Loucy (cell line): ENCODE results near the gene SACS.

Experiments used
- H2AFZ ChIP-seq: fragments of 200-600 bp; sonication (generic); 2 replicates; pipeline ENCODE4 v1.6.0; 2016; ENCODE audit warnings: antibody characterized with exemption, mild to moderate bottlenecking, low read length, moderate library complexity
- H3F3A ChIP-seq: fragments of 200-600 bp; 2 replicates; pipeline ENCODE4 v1.6.0; 2016; ENCODE audit warnings: antibody characterized with exemption, low read depth, mild to moderate bottlenecking
- H3K27me3 ChIP-seq: fragments of 200-600 bp; sonication (generic); 2 replicates; pipeline ENCODE4 v1.6.1; 2014; ENCODE audit warnings: low read length, mild to moderate bottlenecking; ENCODE audit not compliant: insufficient read depth, poor library complexity, severe bottlenecking
- H3K36me3 ChIP-seq: fragments of 200-600 bp; sonication (generic); 2 replicates; pipeline ENCODE4 v1.6.1; 2016; ENCODE audit warnings: low read length; ENCODE audit not compliant: insufficient read depth
- H3K4me1 ChIP-seq: fragments of 200-600 bp; sonication (generic); 2 replicates; pipeline ENCODE4 v1.5.1; 2014; ENCODE audit warnings: low read length, mild to moderate bottlenecking; ENCODE audit not compliant: insufficient read depth, poor library complexity, severe bottlenecking
- H3K4me2 ChIP-seq: fragments of 200-600 bp; sonication (generic); 2 replicates; pipeline ENCODE4 v1.6.0; 2014; ENCODE audit warnings: antibody characterized with exemption, low read length, low read depth, mild to moderate bottlenecking; ENCODE audit not compliant: poor library complexity, severe bottlenecking
- H3K4me3 ChIP-seq: fragments of 200-600 bp; sonication (generic); 2 replicates; pipeline ENCODE4 v1.5.1; 2014; ENCODE audit warnings: low read length, mild to moderate bottlenecking, mixed read lengths; ENCODE audit not compliant: poor library complexity, severe bottlenecking
- H3K79me2 ChIP-seq: fragments of 200-600 bp; sonication (generic); 2 replicates; pipeline ENCODE4 v1.6.1; 2014; ENCODE audit warnings: low read length; ENCODE audit not compliant: insufficient read depth
- H3K9ac ChIP-seq: fragments of 200-600 bp; sonication (generic); 2 replicates; pipeline ENCODE4 v1.6.0; 2014; ENCODE audit warnings: mild to moderate bottlenecking, low read depth, low read length, moderate library complexity; ENCODE audit not compliant: poor library complexity, severe bottlenecking
- H3K9me2 ChIP-seq: fragments of 200-600 bp; sonication (generic); replicated peaks from 2 replicates; pipeline ENCODE4 v1.6.1; 2016; ENCODE audit warnings: low read depth, low read length, mixed read lengths
- H3K9me3 ChIP-seq: fragments of 200-600 bp; sonication (generic); 2 replicates; pipeline ENCODE4 v1.6.1; 2014; ENCODE audit warnings: mild to moderate bottlenecking, antibody characterized with exemption, low read length, low read depth; ENCODE audit not compliant: insufficient read depth
- H4K20me1 ChIP-seq: fragments of 200-600 bp; sonication (generic); 2 replicates; pipeline ENCODE4 v1.6.0; 2014; ENCODE audit warnings: antibody characterized with exemption, low read length, mild to moderate bottlenecking; ENCODE audit not compliant: insufficient read depth, poor library complexity, severe bottlenecking
- CTCF ChIP-seq: fragments of 200-600 bp; sonication (generic); conservative IDR thresholded peaks from 2 replicates; pipeline ENCODE4 v1.5.1; 2014; ENCODE audit warnings: mild to moderate bottlenecking, antibody characterized with exemption, low read length
- EZH2phosphoT487 ChIP-seq: fragments of 200-600 bp; IDR thresholded peaks from 2 replicates; pipeline ENCODE4 v1.6.1; 2018; ENCODE audit warnings: antibody characterized with exemption, mild to moderate bottlenecking, moderate library complexity, borderline replicate concordance

Gene SACS

DNA sequence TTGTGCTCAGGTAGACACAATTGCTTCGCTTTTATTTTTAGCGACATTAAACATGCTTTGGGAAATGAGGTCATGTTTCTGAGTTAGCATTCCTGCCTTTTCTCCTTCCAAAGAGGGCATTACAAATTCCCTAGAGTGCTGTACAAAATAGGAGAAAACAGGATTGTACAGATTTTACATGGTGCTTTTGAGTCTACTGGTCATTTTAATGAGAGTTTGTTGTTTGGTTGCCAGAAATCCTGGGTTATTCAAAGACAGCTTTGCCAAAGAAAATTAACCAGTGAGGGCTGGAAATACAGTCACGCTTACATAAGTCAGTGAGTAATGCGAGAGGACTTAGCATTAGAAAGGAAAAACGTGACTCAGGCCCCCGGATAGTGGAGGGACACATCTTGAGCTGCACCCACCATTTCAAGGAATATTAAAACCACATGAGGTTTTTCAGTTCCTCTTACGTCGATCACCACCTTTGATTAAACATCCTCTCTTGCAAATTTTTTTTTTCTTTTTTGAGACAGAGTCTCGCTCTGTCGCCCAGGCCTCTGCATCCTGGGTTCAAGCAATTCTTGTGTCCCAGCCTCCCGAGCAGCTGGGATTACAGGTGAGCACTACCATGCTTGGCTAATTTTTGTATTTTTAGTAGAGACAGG is 55.4 kb downstream of the SACS start:
- no peaks in the 10 kb centered on the region for H3K9me3 ChIP-seq
- no peaks in the 10 kb centered on the region for H3K36me3 ChIP-seq

GRCh38 chr13:23377579-23377978 is 55.9 kb downstream of the SACS start:
- Histone ChIP-seq H4K20me1 (peaks cover 21% of the 10 kb centered on the region), H3F3A (no peaks in the 10 kb centered on the region), H3K4me2 (no peak overlapping the region), H3K36me3 (no peaks in the 10 kb centered on the region), H3K9me2 (no peaks in the 10 kb centered on the region), H2AFZ (no peak overlapping the region), H3K4me3 (no peak overlapping the region), H3K79me2 (peaks cover 26% of the 10 kb centered on the region), H3K27me3 (no peaks in the 10 kb centered on the region), H3K4me1 (peaks cover 22% of the 10 kb centered on the region), H3K9me3 (no peaks in the 10 kb centered on the region), H3K9ac (no peak overlapping the region)
- TF ChIP-seq EZH2phosphoT487 (no peak), CTCF (no peak)

More for the DNA sequence above, 55.4 kb downstream of the SACS start:
- H3K4me2 ChIP-seq = no peak overlapping the region
- H3K9me2 ChIP-seq = no peaks in the 10 kb centered on the region
- H3F3A ChIP-seq = no peaks in the 10 kb centered on the region
- H3K9ac ChIP-seq = no peak overlapping the region
- H4K20me1 ChIP-seq = peaks cover 16% of the 10 kb centered on the region
- H3K79me2 ChIP-seq = peaks cover 21% of the 10 kb centered on the region
- TF ChIP-seq CTCF (no peak), EZH2phosphoT487 (no peak)
- H3K4me1 ChIP-seq = peaks cover 17% of the 10 kb centered on the region
- H3K27me3 ChIP-seq = no peaks in the 10 kb centered on the region
- H3K4me3 ChIP-seq = no peak overlapping the region
- no peak overlapping the region for H2AFZ ChIP-seq

GRCh38 chr13:23375001-23375971 is 58.2 kb downstream of the SACS start:
- H3K27me3 ChIP-seq = no peaks in the 10 kb centered on the region
- peaks cover 35% of the 10 kb centered on the region for H4K20me1 ChIP-seq
- H3K9me3 ChIP-seq = no peaks in the 10 kb centered on the region
- H3K79me2 ChIP-seq = peaks cover 47% of the 10 kb centered on the region
- peak overlapping the region; percentile 81 for H3K9ac ChIP-seq
- H3F3A ChIP-seq = no peaks in the 10 kb centered on the region
- TF ChIP-seq CTCF (no peak), EZH2phosphoT487 (no peak)
- no peaks in the 10 kb centered on the region for H3K9me2 ChIP-seq
- peak overlapping the region; percentile 76 for H3K4me2 ChIP-seq
- H3K36me3 ChIP-seq = peaks cover 8% of the 10 kb centered on the region; the same call in 1 of the 2 replicates
- H3K4me3 ChIP-seq = peak overlapping the region; percentile 85
- peaks cover 33% of the 10 kb centered on the region for H3K4me1 ChIP-seq
- H2AFZ ChIP-seq = peak overlapping the region; percentile 98
